Hematopoietic multipotent progenitor cell treated with erythropoietin and hydrocortisone succinate and interleukin-3 and kit ligand, for 6 days (in vitro differentiated cells): ENCODE data around the gene UBASH3B.

Experiments
- DNase-seq: peaks from one replicate; pipeline ENCODE4 v3.0.0-alpha.2; 2015

UBASH3B gene

DNA sequence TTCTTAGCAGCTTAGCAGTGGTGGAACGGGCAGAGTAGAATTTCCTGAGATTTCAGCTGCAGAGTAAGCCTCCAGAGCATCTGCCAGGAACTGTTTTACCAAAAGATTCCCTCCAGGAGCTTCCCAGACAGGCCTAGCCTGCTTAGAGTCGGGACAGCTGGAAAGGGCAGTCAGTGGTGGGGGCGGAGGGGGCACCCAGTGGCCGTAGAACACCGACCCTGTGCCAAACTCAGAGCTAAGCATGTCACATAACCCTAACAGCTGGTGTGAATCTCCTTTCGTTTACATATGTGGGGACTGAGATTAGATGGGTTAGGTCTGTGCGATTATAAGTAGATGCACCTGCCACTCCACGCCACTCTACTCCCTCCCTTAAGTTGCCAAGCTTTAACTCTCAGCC lies 102.8 kb downstream of the UBASH3B start:
- DNase-seq: no peak

DNA sequence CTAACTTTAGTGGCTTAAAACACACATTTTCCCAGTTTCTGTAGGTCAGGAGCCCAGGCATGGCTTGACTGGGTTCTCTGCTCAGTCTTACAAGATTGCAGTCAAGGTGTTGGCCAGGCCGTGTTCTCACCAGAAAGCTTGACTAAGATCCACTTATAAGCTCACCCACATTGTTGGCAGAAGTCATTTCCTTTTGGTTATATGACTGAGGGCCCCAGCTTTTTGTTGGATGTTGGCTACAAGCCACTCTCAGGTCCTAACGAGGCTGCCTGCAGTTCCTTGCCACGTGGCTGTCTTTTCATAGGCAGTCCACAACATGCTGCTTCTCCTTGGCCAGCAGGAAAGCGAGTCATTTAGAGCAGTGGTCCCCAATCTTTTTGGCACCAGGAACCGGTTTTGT lies 103.5 kb downstream of the UBASH3B start:
- no peak for DNase-seq

DNA sequence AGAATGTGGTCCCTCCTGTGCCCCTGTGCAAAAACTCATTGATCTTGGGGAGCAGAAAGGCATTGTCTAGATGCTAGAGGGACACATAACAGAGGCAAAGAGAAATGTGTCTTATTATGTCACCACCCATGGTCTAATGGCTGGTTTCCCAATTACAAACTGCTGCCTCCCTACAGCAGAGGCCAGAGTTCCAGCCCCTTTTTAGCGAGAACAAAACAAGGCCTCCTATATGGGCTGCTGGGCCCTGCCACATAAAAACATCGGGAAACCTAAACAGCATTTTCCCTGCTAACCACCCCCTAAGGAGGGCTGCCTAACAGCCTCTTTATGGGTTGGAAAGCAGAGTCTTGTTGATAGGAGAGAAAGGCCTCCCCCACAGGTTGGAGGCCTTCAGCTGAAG lies 107.6 kb downstream of the UBASH3B start:
- DNase-seq: no peak

DNA sequence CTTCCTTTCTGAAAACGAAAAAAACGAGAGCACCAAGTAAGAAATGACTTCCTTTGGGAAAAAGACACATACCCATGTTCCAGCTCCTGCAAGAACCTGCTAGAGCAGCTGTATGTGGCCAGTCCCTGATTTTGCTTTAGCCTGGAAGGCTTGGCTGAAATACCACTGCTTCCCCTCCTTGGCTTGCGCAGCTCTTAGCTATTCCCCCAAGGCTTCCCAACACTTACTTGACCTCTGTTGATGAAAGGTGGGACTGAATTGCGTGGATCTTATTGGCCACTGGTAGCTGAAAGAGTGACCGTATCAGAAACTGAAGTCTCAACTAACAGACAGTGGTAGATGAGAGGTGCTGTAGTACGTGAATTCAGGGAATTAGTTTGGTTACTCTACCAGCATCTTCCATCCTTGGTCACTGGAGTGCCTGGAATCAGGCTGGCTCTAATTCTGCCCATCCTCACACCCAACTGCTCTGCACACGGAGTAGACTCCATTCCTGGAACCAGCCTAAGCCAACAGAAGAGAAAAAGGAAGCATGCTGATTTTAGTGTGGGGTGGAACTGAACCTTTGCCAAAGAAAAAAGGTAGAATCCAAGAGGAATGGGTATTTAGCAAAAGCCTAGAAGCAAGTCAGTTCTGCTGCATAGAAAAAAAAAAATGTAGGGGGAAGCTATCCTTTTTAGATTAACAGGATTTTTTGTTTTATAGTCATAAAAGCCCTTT lies 109.0 kb downstream of the UBASH3B start:
- no peak for DNase-seq

DNA sequence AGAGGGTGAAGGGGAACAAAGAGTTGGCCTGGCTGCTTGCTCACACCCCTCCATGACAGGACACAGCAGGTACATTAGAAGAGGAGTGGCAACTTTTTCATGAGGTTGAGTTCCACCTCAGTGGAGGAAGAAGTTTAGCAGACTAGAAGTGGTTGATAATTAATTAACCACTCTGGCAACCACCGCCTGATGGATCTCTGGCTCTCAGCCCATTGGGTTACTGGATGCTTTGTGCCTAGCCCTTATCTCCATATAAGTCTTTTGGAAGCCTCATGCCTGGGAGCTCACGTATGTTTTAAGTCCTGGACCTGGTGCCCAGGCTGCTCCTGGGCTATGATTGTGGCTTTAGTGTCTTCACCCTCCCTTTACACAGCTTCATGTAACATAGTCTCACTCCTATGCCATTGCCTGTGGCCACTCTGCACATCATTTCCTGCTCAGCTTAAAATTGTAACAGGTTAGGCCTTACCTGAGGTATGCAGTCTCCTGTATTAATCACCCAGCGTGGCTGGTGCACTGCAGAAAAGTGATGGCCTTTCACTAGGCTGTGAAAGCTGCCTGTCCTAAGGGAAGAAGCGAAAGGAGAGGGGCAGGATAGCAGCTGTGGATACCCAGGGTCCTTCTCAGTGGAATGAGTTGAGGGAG lies 110.1 kb downstream of the UBASH3B start:
- peak; percentile 57 for DNase-seq

DNA sequence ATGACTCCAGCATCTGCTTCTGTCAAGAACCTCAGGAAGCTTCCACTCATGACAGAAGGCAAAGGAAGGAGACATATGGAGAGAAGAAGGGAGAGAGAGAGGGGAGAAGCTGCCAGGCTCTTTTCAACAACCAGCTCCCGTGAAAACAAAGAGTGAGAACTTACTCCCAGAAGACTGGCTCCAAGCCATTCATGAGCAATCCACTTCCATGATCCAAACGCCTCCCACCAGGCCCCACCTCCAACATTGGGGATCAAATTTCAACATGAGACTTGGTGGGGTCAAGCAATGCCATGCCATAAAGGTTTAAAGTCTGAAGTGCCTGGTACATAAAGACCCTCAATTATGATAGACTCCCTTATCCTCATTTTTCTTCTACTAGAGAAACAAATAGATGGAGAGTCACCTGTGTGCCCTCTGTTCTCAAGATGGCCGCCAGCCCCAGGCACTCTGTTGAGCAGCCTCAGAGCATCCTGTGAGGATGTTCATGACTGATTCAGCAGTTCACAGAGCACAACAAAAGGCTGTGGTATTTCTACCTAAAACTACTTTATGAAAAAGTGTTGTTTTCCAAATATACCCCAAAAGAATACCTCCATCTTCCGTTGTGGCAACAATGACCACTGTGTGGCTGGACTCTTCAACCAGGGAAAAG lies 113.7 kb downstream of the UBASH3B start:
- no peak for DNase-seq

DNA sequence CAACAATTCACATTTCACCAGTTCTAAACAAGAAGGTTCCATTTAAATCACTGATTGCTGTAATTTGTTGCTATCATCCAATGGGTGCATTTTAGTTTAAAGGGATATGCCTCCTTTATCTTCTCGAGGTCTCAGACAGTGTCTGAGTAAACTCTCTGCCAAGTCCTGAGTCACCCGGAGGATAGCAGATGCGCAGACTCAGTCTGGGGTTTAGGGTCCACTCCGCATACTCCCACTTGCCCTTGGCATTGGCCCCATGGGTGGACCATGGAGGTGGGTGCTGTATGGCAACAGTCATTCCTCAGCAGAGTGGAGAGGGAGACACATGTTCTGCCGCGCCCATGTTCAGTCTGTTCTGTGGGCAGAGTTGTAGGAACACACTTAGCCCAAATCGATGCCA lies 117.4 kb downstream of the UBASH3B start:
- no peak for DNase-seq

DNA sequence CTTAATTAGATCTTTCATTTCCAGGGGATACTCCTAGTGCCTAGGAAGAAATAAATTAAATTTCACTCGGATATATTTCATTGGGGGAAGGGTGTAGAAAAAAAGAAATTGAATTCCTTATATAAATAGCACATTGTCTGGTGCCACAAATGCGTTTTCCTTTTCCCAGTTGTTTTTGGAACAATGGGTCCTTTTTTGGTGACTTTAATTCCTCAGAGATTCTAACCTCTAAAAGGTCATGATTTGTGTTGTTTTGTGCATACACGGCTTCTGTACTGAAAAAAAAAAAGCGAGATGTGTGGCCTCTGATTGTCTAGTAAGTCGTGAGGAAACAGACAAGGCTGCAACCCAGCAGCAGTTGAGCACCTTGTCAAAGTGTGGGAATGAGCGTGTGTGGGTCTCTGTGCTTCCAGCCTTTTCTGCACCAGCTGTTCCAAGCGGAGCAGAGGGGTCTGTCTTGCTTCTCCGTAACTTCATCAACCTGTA lies 118.3 kb downstream of the UBASH3B start:
- no peak for DNase-seq

DNA sequence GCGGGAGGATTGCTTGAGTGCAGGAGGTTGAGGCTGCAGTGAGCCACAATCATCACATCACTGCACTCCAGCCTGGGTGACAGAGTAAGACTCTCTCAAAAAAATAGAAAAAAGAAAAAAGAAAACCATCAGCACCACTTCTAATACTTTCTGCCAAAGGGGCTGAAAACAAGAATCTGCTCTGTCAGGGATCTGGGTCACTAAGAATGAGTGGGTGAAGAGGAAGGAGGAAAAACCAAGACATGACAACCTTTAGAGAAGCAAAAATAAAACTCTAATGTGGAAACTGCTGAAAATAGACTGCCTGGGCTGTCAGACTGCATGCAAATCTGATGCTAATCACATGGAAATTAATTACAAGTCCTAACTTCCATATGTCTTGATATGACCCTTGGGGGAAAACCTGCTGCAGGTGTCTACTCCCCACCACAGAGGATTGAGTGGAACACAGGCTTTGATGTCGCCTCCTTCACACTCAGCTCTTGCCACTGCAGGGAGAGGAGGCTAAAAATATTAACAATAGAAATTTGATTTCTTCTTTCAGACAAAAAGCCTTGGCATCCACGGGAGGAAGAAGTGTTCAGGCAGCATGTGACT lies 120.3 kb downstream of the UBASH3B start:
- no peak for DNase-seq

DNA sequence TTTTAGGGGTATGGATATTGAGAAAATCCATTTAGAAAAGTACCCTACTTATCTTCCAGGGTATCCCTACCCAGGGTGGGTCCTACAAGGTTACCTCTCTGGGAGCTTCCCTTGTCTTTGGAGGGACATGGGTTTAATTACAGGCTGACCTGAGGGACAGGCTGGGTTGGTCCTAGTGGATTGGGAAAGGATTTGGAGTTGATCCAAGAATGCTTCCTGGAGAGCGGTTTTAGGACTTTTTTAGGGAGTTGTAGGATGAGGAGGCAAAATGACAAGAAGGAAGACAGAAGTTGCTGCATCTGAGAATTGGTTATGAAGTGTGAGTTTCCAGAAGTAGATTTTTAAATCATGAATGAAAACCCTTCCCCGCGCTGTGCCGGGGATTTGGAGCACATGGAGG lies 121.0 kb downstream of the UBASH3B start:
- no peak for DNase-seq

DNA sequence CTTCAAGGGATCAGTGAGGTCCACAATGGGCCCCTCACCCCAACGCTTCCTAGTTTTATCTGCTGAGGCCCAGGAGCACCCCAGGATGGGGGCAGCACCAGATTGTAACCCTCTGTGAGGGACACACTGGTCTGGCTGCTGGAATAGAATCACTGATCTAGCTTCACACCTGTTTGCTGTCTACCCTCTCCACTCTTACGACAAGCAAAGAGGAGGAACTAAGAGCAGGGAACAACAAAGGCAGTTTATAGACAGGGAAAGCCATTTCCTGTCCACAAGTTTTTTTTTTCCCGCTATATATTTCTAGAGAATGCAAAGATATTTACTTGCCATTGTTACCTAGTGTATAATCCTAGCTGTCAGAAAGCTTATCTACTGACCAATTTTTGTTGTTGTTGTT lies 121.8 kb downstream of the UBASH3B start:
- no peak for DNase-seq

DNA sequence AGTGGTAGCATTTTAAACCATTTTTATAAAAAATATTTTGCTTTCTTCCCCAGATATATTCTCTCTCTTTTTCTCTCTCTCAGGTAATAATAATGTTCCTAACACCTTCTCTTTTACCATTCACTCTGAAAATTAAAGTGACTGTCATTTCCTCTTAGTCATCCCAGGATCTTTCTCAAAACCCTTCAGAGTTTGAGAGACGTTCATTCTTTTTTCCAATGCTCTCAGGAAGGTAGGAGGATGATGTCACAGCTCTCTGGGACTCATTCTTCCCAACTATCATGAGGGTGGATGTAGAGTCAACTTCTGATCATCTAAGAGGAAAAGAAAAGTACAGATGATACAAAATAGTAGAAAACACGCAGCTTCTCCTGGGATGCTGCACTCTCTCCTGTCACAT lies 122.6 kb downstream of the UBASH3B start:
- DNase-seq: no peak

DNA sequence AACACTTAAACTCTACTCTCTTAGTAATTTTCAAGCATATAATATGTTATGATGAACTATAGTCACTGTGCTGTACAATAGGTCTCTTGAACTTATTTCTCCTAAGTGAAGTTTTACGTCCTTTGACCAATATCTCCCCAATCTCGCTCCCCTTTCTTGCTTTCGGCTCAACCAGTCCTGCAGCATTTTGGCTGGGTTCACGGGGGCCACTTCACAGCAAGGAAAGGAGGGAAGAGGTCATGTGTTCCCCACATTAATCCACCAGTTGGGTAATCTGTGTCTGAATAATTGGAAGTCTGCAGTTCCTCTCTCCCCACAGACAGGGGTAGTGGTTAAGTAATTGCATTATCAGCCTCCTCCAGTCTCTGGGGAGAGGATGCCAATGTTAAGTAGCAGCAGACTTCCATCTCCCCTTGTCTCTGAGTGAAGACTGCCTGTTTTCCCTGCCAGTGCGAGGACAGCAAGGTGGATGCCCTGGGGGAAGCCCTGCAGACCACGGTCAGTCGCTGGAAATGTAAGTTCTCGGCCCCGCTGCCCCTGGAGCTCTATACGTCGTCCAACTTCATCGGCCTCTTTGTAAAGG lies 123.6 kb downstream of the UBASH3B start:
- DNase-seq: peak; percentile 59

DNA sequence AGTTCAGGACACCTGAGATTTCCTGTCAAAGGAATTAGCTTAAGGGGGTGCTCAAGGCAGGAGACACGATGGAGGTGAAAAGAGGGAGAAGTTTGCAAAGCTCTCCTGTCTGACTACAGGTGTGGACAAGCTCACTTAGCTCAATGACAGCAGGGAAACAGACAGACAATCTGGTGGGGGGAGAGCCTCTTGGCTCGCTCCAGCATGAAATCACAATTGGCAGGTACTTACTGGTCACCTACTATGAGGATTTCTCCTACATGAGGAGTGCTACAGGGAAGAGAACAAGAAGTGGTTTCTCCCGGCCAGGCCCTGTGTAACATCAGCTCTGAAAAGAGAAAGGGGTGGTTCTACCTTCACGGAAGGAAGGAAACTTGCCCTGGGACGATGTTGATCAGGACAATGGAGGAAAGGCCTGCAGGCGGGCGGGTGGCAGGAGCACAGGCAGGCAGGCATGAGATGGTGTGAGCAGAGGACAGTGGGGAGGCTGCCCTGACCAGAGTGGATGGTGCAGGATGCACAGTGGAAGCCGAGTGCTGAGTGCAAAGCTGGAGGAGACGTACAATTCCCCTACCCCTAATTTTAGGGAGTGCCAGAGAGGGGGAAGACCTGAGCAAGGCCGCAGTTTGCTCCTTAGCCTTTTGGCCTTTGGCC lies 124.9 kb downstream of the UBASH3B start:
- no peak for DNase-seq

DNA sequence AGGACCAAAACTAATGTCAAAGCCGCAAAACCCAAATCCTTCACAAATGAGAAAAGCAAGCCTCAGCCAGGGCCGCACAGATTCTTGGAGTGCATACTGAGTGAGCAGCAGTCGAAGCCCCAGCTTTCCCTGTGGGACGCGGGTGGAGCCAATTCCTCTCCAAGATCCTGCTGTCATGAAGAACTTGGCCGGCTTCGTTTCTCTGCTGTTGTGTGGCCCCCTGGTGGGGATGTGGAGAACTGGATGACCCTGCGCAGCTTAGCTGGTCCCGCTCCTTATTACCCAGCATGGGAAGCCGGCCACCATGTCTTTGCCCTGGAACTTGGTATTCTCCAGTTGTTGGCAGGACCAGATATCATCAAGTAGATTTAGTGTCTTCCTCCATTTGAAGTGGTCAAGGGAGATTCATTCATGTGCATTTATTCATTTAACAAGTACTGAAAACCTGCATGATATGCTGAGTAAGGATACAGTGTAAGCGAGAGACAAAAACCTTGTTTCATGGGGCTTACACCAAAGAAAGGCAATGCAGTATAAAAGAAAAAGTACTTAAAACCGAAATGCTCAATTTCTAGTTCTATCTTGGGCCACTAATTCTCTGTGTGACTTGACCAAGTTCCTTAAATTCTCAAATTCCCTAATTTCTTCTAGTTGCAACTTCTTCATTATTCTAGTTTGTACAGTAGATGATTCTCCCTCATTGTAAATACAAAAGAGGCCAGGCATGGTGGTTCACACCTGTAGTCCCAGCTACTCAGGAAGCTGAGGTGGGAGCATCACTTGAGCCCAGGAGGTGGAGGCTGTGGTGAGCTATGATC lies 126.1 kb downstream of the UBASH3B start:
- DNase-seq: peak; percentile 88

DNA sequence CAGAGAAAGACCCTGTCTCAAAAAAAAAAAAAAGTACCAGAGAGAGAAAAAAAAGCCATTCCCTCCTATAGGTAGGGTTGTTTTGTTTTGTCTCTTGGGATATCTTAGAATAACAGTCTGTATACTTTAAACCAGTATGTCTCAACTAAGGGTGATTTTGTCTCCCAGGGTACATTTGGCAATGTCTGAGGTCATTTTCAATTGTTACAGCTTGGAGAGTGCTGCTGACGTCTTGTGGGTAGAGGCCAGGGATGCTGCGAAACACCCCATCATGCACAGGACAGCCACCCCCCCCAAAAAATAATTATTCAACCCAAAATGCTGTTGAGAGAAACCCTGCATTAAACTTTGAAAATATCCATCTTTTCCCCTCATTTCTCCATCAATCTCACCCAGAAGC lies 126.7 kb downstream of the UBASH3B start:
- DNase-seq: no peak

DNA sequence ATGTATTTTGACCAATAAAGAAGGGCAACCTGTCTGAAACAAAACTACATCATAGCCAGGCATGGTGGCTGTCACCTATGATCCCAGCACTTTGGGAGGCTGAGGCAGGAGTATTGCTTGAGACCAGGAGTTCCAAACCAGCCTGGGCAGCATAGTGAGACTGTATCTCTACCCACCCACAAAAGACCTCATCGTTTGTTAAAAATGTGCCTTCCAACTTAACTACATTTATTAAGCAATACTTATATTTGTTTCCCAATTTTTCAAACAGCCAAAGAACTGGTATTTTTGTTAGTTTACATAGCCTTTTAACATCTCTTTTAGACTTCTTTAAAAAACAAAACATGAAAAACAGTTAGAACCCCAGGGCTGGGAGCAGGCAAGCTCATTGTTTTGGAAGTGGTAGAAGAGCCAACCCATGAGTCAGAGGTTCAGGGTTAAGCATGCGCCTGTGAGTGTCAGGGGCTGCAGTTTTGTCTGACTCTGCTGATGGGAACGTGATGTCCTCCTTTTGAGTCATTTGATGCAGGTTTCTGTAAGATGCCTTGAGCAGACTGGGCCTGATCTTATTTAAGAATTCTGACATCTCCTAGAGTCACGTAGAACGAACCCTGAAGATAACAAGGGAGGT lies 128.9 kb downstream of the UBASH3B start:
- no peak for DNase-seq

DNA sequence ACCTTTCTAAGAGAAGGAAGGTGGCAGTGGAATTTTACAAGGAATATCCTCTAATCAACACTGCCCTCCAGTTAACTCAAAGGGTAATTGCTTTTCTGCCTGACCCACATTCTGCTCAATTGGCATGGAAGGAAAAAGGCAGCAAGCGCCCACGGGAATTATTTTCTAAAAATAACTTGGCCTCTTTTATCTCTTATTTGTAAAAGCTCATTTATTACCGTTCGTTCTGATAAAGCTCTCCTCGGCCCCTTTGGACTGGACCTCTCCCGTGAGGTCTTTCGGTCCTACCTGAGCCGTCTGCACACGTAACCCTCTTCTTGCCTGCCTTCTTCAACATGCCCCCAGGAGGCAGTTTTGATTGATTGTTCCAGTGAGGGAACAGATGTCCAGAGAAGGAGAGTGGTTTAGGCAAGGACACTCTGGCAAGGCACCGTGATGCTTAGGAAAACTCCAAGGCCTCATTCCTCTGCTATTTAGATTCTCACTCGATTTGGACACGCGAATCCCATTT lies 129.6 kb downstream of the UBASH3B start:
- DNase-seq: no peak

DNA sequence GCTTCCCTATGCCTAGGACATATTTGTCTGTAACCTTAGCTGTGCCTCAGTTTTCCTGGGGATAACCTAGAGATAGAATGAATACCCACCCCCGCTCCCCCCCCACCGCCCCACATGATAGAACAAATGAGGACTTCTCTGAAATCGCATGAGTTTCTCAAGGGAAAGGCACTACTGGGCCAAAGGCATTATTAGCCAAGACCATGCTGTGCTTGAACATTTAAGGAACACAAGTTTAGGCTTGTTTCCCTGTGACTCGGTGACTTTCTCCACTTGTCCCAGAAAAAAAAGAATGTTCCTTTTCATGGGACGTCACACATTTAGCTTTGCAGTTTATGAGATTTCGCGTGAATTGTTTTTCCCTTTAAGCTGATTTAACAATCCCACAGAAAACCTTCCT lies 131.4 kb downstream of the UBASH3B start:
- DNase-seq: no peak

DNA sequence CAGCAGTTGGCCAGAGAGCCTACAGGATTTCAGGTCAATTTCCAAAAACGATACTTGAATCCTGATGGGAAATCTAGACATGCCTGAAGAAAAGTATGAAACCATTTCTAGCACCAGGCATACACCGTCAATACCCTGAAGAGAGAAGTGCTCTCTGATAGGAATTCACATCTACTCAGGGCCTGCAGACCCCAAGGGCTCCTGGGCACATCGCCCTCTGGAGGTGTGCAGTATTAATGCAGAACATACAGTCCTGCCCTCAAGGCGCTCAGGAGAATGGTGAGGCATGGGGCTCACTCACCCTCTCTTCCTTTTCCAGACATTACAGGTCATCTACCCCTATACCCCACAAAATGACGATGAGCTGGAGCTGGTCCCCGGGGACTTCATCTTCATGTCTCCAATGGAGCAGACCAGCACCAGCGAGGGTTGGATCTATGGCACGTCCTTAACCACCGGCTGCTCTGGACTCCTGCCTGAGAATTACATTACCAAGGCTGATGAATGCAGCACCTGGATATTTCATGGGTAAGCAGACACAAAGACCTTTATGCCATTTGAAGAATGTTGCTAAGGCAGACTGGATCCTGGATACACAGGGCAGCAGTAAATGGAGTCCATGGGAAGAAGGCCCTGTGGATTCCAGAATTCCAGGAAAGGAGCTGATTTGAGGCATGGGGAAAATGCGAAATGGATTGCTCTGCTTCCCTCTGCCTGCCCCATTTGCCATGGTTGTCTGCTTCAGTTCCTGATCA lies 133.4 kb downstream of the UBASH3B start:
- DNase-seq: no peak
